NCI-H128 (cell line): ENCODE measurements around the gene FXYD5.
"Not testable (repeated sequence)": the region's sequence is repeated elsewhere in the genome, so short reads cannot be mapped to it uniquely, and the experiment has no call there.

Experiments
- DNase-seq: peaks from one replicate; lab custom pipeline; 2025; ENCODE audit not compliant: unreplicated experiment; lab: John Stamatoyannopoulos, UW

The FXYD5 gene

GRCh38 chr19:35136977-35137702 lies 17.4 kb upstream of the FXYD5 start:
- DNase-seq = no peak

GRCh38 chr19:35138305-35138892 lies 16.1 kb upstream of the FXYD5 start, which contains the start of gene FXYD1:
Gene FXYD1 (plus strand): TSS chr19:35138824. CDS start chr19:35140080, 1,256 bp downstream.
- DNase-seq = no peak

GRCh38 chr19:35140207-35140961 lies 14.2 kb upstream of the FXYD5 start:
- no peak for DNase-seq

DNA sequence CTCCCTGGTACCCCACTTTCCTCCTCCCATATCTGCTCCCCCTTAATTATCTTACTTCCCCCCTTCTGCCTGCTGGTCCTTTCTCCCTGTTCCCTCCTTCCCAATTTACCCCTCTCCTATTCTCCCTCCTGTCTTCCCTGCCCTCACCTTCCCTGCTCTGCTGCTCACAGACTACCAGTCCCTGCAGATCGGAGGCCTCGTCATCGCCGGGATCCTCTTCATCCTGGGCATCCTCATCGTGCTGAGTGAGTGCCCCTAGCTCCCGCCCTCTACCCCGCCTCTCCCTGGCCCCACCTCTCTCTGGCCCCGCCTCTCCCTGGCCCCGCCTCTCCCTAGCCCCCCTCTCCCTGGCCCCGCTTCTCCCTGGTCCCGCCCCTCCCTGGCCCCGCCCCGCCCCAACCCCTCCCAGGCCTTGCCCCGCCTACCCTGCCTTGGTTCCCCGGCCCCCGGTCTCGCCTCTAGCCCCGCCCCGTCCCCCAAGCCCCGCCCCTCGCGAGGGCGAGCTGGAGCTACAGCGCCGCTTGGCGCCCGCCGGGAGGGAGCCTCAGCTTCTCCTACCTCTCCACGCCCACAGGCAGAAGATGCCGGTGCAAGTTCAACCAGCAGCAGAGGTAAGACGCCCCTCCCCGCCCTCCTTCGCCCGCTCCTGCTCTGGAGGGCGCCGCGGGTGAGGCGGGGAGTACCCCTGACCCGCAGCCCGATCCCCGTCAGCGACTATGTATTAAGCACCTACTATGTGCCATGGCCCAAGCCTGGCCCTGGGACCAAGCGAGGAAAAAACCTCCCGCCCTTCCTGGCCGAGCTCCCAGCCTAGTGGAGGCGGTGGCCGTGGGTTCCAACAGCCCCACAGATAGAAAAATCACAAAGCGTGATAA lies 13.3 kb upstream of the FXYD5 start:
- no peak for DNase-seq

GRCh38 chr19:35141837-35142605 lies 12.5 kb upstream of the FXYD5 start:
- no peak for DNase-seq

GRCh38 chr19:35142606-35143230 lies 11.8 kb upstream of the FXYD5 start:
- no peak for DNase-seq

GRCh38 chr19:35143231-35143715 lies 11.3 kb upstream of the FXYD5 start, which contains the start of gene FXYD7:
Gene FXYD7 (plus strand): TSS chr19:35143255. CDS start chr19:35143334, 79 bp downstream.
- no peak for DNase-seq

DNA sequence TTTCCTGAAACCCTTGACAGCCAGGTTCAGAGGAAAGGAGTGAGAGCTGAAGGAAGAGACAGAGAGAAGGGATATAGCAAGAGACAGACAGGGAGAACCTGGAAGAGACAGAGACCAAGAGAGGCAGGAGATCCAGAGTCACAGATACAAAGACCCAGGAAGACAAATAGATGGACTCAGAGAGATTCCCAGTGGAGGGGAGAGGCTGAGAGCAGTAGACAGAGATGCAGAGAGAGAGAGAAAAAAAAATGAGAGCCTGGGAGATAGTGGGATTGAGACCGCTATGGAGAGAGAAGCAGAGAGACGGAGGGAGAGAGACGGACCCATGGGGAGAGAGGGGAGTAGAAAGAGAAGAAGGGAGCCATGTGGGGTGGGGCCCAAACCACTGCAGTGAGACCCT lies 10.7 kb upstream of the FXYD5 start:
- DNase-seq = no peak

GRCh38 chr19:35144259-35144599 lies 10.3 kb upstream of the FXYD5 start:
- no peak for DNase-seq

DNA sequence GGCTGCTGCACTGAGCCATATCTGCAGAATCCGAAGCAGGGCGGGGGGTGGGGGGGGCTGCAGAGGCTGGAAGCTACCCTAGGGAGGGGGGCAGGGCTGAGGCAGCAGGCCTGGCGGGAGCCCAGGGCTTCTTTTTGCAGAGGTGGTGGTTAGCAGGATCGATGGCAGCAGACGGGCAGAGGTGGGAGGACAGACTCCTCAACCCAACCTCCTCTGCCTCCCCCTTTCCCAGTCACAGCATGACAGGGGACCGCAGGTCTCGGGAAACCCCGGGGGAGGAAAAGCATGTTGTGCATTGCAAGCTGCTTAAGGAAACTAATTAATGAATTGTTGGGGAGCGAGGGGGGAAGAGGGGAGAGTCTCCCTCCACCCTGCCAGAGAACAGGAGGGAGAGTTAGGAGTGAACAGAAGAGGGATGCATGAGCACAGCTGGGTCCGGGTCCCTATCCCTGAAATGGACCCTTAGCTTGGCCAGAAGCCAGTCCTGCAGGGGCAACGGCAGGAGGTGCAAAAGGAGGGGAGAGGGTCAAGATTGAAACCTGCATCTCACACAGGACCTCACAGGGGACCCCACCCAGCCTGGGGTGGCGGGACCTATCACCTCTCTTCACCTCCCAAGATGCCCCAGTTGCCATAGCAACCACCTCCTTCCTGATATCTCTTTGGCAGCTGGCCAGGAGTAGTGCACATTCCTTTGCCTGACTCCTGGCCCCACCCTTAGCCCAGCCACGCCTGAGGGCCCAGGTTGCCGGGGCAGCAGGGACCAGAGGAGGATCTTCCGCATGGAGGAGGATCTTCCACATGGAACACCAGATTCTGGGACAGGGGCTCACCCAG lies 9.7 kb upstream of the FXYD5 start:
- DNase-seq = no peak

DNA sequence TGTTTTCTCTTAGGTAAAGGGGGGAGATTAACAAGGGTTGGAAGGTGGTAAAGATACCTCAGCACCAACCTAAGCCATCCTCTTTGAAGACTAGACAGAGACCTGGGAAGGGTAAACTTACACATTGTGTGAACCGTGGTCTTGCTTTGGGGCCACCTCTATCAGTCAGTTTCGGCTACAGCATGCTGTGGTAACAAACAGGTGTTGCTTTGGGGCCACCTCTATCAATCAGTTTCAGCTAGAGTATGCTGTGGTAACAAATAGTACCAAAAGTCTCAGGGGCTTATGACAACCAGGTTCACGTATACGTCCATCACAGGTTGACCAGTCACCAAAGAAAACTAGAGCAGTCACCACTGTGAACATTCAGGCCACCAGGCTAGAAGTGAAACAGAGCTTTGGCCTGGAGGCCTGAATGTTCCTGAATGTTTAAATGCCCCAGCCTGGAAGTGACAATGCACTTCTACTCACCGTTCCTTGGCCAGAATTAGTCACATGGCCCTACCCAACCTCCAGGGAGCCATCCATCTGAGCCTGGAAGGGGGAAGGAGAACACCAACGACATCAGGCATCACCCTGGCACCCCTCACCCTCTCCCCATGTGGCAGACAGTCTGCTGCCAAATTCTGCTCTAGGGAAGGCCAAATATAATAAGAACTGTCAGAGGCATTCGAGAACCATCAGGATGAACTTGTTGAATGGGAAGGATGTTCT lies 7.6 kb upstream of the FXYD5 start:
- no peak for DNase-seq

DNA sequence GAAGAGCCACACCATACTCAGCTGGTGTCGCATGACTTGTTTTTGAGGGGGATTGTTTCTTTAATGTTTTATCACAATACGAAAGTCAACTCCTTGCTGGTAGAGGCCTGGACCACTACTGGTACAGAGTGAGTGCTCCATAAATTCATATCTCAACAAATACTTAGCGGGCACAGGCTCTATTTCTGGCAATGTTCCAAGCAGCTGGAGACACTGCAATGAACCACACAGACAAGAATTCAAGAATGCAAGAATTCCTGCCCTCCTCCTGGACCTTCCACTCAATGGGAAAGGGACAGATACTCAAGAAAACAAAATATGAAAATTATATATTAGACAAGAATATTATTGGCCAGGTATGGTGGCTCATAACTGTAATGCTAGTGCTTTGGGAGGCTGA lies 5.1 kb upstream of the FXYD5 start:
- no peak for DNase-seq

GRCh38 chr19:35150445-35150844 lies 4.1 kb upstream of the FXYD5 start:
- DNase-seq = no peak

- DNase-seq = no peak
Measured at GRCh38 chr19:35151273-35152065, 3.1 kb upstream of the FXYD5 start.

GRCh38 chr19:35153129-35153522 lies 1.4 kb upstream of the FXYD5 start:
- DNase-seq = not testable (repeated sequence)

DNA sequence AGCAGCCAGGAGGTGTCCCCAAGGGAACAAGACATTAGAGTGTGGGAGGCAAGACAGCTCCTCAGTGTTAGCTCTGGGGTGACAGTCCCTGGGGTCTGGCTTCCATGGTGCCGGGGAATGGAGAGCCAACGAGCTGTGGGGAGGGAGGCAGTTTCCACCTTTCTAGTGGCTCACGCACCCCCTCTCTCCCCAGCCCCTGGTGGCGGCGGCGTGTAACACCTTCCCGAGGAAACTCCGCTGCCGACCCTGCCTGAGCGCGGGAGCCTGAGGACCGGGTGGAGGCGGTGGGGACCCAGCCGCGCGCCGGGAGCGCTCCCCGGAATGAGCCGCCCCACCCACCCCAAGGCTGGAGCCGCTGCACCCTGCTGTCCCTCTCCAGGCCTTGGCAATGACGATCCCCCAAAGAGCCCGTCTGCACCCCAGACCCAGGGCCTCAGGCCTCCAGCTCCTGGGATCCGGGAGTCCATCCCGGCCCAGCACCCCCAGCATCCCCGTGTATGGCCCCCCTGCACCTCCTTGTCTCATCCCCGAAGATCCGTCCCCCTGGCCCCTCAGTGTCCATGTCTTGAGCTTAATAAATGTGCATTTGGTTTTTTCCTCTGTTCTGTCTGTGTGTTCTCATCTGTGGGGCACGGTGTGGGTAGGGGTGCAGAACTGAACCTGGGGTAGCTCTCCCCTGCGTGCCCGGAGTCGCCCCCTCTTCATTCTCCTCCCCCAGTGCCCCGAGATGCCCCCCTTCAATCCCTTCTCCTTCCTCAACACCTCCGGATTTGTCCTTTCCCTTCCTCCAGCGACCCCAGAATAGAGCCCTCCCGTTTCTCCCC lies 622 bp upstream of the FXYD5 start:
- DNase-seq = no peak

DNA sequence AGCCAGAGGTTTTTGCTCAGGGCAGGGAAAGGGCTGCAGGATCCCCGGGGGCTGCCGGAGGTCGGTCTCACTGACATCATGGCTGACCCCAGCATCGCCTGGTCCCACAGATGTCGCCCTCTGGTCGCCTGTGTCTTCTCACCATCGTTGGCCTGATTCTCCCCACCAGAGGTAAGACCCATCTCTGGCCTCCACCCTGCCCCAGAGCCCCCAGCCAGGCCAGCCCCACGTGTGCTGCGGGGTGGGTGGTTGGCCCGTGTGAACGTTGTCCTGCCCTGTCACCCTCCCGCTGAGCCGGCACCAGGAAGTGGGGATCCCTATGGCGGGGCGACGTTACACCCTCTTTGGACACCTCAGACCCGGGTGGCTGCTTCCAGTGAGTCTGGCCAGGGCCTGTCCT lies 906 bp downstream of the FXYD5 start:
- DNase-seq = no peak
